Muscle layer of duodenum (tissue), 2 donors: Measurements from ENCODE around the gene TK2.

Experiments used
- H3K27ac ChIP-seq: one replicate; pipeline ENCODE4 v1.7.0; 2013; ENCODE audit warnings: mild to moderate bottlenecking, low read length
- H3K27me3 ChIP-seq: one replicate; pipeline ENCODE4 v1.7.0; 2013; ENCODE audit warnings: low read depth, mild to moderate bottlenecking, control low read depth, low read length
- H3K36me3 ChIP-seq, 2 donors: one replicate each; pipeline ENCODE4 v1.7.0; 2013; ENCODE audit warnings: low read length in 2 of 2, control low read depth in 1 of 2, mild to moderate bottlenecking in 1 of 2; ENCODE audit not compliant: insufficient read depth in 2 of 2, control insufficient read depth in 1 of 2
- H3K4me1 ChIP-seq, 2 donors: one replicate each; pipeline ENCODE4 v1.7.0; 2013; ENCODE audit warnings: low read length in 2 of 2, mild to moderate bottlenecking in 2 of 2, control low read depth in 1 of 2, moderate library complexity in 1 of 2; ENCODE audit not compliant: insufficient read depth in 2 of 2, control insufficient read depth in 1 of 2
- H3K4me3 ChIP-seq, 2 donors: one replicate each; pipeline ENCODE4 v1.7.0; 2013; ENCODE audit warnings: low read length in 2 of 2, low read depth in 1 of 2, mild to moderate bottlenecking in 1 of 2
- H3K9me3 ChIP-seq, 2 donors: one replicate each; pipeline ENCODE4 v1.7.0; 2013; ENCODE audit warnings: low read length in 2 of 2, control low read depth in 1 of 2, mild to moderate bottlenecking in 1 of 2; ENCODE audit not compliant: control insufficient read depth in 1 of 2
- donor health status: healthy.

Gene TK2

GRCh38 chr16:66554495-66554894 is 4.6 kb upstream of the TK2 start:
- Histone ChIP-seq H3K27me3 (no peaks in the 10 kb centered on the region), H3K4me1 (peaks cover 6 to 25% of the 10 kb centered on the region in 2 donors), H3K4me3 (peak overlapping the region in 1 of 2 donors; percentile 72), H3K36me3 (peaks cover 4 to 5% of the 10 kb centered on the region in 2 donors), H3K27ac (no peak overlapping the region), H3K9me3 (no peaks in the 10 kb centered on the region)

- no peaks in the 10 kb centered on the region for H3K9me3 ChIP-seq
- H3K4me3 ChIP-seq, result peak overlapping the region; percentile 72 to 82
- no peak overlapping the region for H3K27ac ChIP-seq
- H3K27me3 ChIP-seq, result no peaks in the 10 kb centered on the region
- peaks cover 6 to 27% of the 10 kb centered on the region in 2 donors for H3K4me1 ChIP-seq
- peaks cover 4 to 5% of the 10 kb centered on the region in 2 donors for H3K36me3 ChIP-seq
These were observed 4.1 kb upstream of the TK2 start for GRCh38 chr16:66554021-66554420.

GRCh38 chr16:66553223-66553622 is 3.3 kb upstream of the TK2 start:
- no peaks in the 10 kb centered on the region for H3K27me3 ChIP-seq
- peak overlapping the region; percentile 91 for H3K27ac ChIP-seq
- H3K36me3 ChIP-seq, result peaks cover under 1 to 1% of the 10 kb centered on the region in 2 donors
- H3K9me3 ChIP-seq, result no peaks in the 10 kb centered on the region
- H3K4me3 ChIP-seq, result peak overlapping the region; percentile 72 to 82
- peaks cover 11 to 35% of the 10 kb centered on the region in 2 donors for H3K4me1 ChIP-seq

GRCh38 chr16:66552286-66553177 is 2.6 kb upstream of the TK2 start, which contains the start of gene CKLF:
Gene CKLF (plus strand): TSS chr16:66552576. CDS start chr16:66552716, 140 bp downstream.
- H3K9me3 ChIP-seq, result no peaks in the 10 kb centered on the region
- peak within 1 kb of the TSS; percentile 91 for H3K27ac ChIP-seq
- peak within 1 kb of the TSS; percentile 72 to 82 for H3K4me3 ChIP-seq
- H3K36me3 ChIP-seq, result peaks cover 0 to 3% of the 10 kb centered on the region in 2 donors
- no peaks in the 10 kb centered on the region for H3K27me3 ChIP-seq
- H3K4me1 ChIP-seq, result peaks cover 11 to 41% of the 10 kb centered on the region in 2 donors

- Histone ChIP-seq H3K27ac (peak overlapping the region; percentile 91), H3K27me3 (no peaks in the 10 kb centered on the region), H3K4me1 (peaks cover 11 to 48% of the 10 kb centered on the region in 2 donors), H3K9me3 (no peaks in the 10 kb centered on the region), H3K36me3 (peaks cover 0 to 3% of the 10 kb centered on the region in 2 donors), H3K4me3 (peak overlapping the region; percentile 72 to 82)
These were observed 1.9 kb upstream of the TK2 start for GRCh38 chr16:66551788-66552285.

- no peaks in the 10 kb centered on the region for H3K9me3 ChIP-seq
- peak overlapping the region; percentile 91 for H3K27ac ChIP-seq
- peaks cover 11 to 48% of the 10 kb centered on the region in 2 donors for H3K4me1 ChIP-seq
- H3K4me3 ChIP-seq, result peak overlapping the region; percentile 72 to 82
- H3K36me3 ChIP-seq, result peaks cover 0 to 3% of the 10 kb centered on the region in 2 donors
- H3K27me3 ChIP-seq, result no peaks in the 10 kb centered on the region
These were observed 1.4 kb upstream of the TK2 start for GRCh38 chr16:66551348-66551759.

GRCh38 chr16:66548868-66549267 is 1.1 kb downstream of the TK2 start:
- peaks cover 3 to 4% of the 10 kb centered on the region in 2 donors for H3K36me3 ChIP-seq
- H3K4me3 ChIP-seq, result peak overlapping the region; percentile 68 to 75
- peaks cover 11 to 48% of the 10 kb centered on the region in 2 donors for H3K4me1 ChIP-seq
- peak overlapping the region; percentile 95 for H3K27ac ChIP-seq
- H3K9me3 ChIP-seq, result no peaks in the 10 kb centered on the region
- H3K27me3 ChIP-seq, result no peaks in the 10 kb centered on the region

GRCh38 chr16:66548068-66548467 is 1.9 kb downstream of the TK2 start:
- Histone ChIP-seq H3K4me1 (peaks cover 6 to 43% of the 10 kb centered on the region in 2 donors), H3K4me3 (peak overlapping the region in 1 of 2 donors; percentile 68), H3K9me3 (no peaks in the 10 kb centered on the region), H3K27ac (no peak overlapping the region), H3K27me3 (no peaks in the 10 kb centered on the region), H3K36me3 (peaks cover 4 to 11% of the 10 kb centered on the region in 2 donors)

- peaks cover 4 to 12% of the 10 kb centered on the region in 2 donors for H3K36me3 ChIP-seq
- peaks cover 6 to 39% of the 10 kb centered on the region in 2 donors for H3K4me1 ChIP-seq
- H3K27ac ChIP-seq, result no peak overlapping the region
- H3K27me3 ChIP-seq, result no peaks in the 10 kb centered on the region
- H3K4me3 ChIP-seq, result no peak overlapping the region
- no peaks in the 10 kb centered on the region for H3K9me3 ChIP-seq
These were observed 2.6 kb downstream of the TK2 start for GRCh38 chr16:66547101-66547989.

- Histone ChIP-seq H3K27me3 (no peaks in the 10 kb centered on the region), H3K4me1 (peaks cover 6 to 23% of the 10 kb centered on the region in 2 donors), H3K27ac (no peak overlapping the region), H3K9me3 (no peaks in the 10 kb centered on the region), H3K36me3 (peaks cover 15 to 27% of the 10 kb centered on the region in 2 donors), H3K4me3 (no peak overlapping the region)
These were observed 5.7 kb downstream of the TK2 start for GRCh38 chr16:66544016-66544757.
